Pons (tissue), 1 donor: ENCODE data around the gene PPARA.
A peak's percentile ranks its signal among the peaks of the same experiment; 100 is the strongest.

Experiments
- DNase-seq: peaks from one replicate; pipeline ENCODE4 v3.0.0-alpha.2; 2016; ENCODE audit warnings: low spot score

Gene PPARA

GRCh38 chr22:46113910-46114517 is 36.3 kb upstream of the PPARA start:
- DNase-seq: no peak

- no peak for DNase-seq
Observed at GRCh38 chr22:46114518-46115387, 35.6 kb upstream of the PPARA start.

GRCh38 chr22:46115388-46115678 is 35.0 kb upstream of the PPARA start:
- DNase-seq: no peak

- no peak for DNase-seq
Observed at GRCh38 chr22:46115755-46116490, 34.4 kb upstream of the PPARA start.

- peak; percentile 89 for DNase-seq
Observed at GRCh38 chr22:46116491-46116958, 33.8 kb upstream of the PPARA start.

- DNase-seq: no peak
Observed at GRCh38 chr22:46117206-46118199, 32.8 kb upstream of the PPARA start.

GRCh38 chr22:46119093-46119728 is 31.1 kb upstream of the PPARA start:
- no peak for DNase-seq

GRCh38 chr22:46119729-46120419 is 30.5 kb upstream of the PPARA start:
- DNase-seq: no peak

GRCh38 chr22:46120420-46120737 is 29.9 kb upstream of the PPARA start:
- DNase-seq: no peak

- DNase-seq: no peak
Observed at GRCh38 chr22:46121079-46121478, 29.2 kb upstream of the PPARA start.

GRCh38 chr22:46121523-46122287 is 28.6 kb upstream of the PPARA start:
- DNase-seq: no peak

GRCh38 chr22:46122511-46122971 is 27.8 kb upstream of the PPARA start:
- DNase-seq: peak; percentile 38

- DNase-seq: no peak
Observed at GRCh38 chr22:46122980-46123693, 27.2 kb upstream of the PPARA start.

GRCh38 chr22:46123694-46124382 is 26.5 kb upstream of the PPARA start:
- no peak for DNase-seq

- DNase-seq: no peak
Observed at GRCh38 chr22:46124383-46125144, 25.8 kb upstream of the PPARA start.

- no peak for DNase-seq
Observed at GRCh38 chr22:46125311-46125710, 25.0 kb upstream of the PPARA start.

- DNase-seq: no peak
Observed at GRCh38 chr22:46125816-46126765, 24.2 kb upstream of the PPARA start.
